Measurements from ENCODE around the gene TUT4.

GRCh38 chr1:52588535-52588934 lies 35.6 kb upstream of the TUT4 start:
- no peak for TF ChIP-seq YY1 (IDR thresholded peaks at IDR 0.05; ENCODE audit: low read depth)
- no peak for TF ChIP-seq EP300 (IDR thresholded peaks at IDR 0.05; ENCODE audit: borderline replicate concordance)
- no peak for TF ChIP-seq USF1 (IDR thresholded peaks at IDR 0.05)
- TF ChIP-seq REST (IDR thresholded peaks at IDR 0.05; ENCODE audit: low read depth) = no peak
- no peak for TF ChIP-seq RAD21 (IDR thresholded peaks at IDR 0.05; ENCODE audit: low read depth)
- no peak for TF ChIP-seq MAX (IDR thresholded peaks at IDR 0.05)
- no peak for TF ChIP-seq TEAD4 (IDR thresholded peaks at IDR 0.05)
- no peak for TF ChIP-seq FOXM1 (IDR thresholded peaks at IDR 0.05; ENCODE audit: borderline replicate concordance, low read depth)
- no peak for TF ChIP-seq NFIC (IDR thresholded peaks at IDR 0.05)
